ENCODE measurements around the gene CYP2A6. TPM values are rescaled to one million over a fixed set of nuclear protein-coding genes. Genes with fewer than 3 reads are reported as not detected.
A peak's percentile ranks its signal among the peaks of the same experiment; 100 is the strongest.
"Not testable (repeated sequence)": the region's sequence is repeated elsewhere in the genome, so short reads cannot be mapped to it uniquely, and the experiment has no call there.

CYP2A6 gene
- total RNA-seq, 2 experiments from 2014 or later = not detected

- H3K4me3 Mint-ChIP-seq; DNase-seq; H3K9me3 Mint-ChIP-seq; H3K27ac Mint-ChIP-seq; H3K36me3 Mint-ChIP-seq (ENCODE audit: low read depth); H3K4me1 Mint-ChIP-seq (ENCODE audit: low read depth): not testable (repeated sequence)
- peaks cover 16% of the 10 kb centered on the region for H3K27me3 Mint-ChIP-seq (ENCODE audit: low read depth)
- intact Hi-C loops (cut with micrococcal nuclease) = loop anchor here (2.0 kb wide), 3 partner anchors 29 to 35 kb away; no protein-coding TSS in a partner anchor
- CTCF ChIA-PET = interaction anchor here (0.7 kb wide), 1 partner anchor 76 kb away, joined by 3 read pairs; no protein-coding TSS in a partner anchor
Measured at GRCh38 chr19:40873873-40874272, 23.6 kb upstream of the CYP2A6 start.

GRCh38 chr19:40872209-40872608 lies 22.0 kb upstream of the CYP2A6 start:
- Mint-ChIP-seq H3K9me3 (no peaks in the 10 kb centered on the region), H3K27me3 (ENCODE audit: low read depth) (peaks cover 10% of the 10 kb centered on the region), H3K27ac (no peak overlapping the region), H3K4me1 (ENCODE audit: low read depth) (peaks cover 7% of the 10 kb centered on the region), H3K36me3 (ENCODE audit: low read depth) (no peaks in the 10 kb centered on the region), H3K4me3 (no peak overlapping the region)
- CTCF ChIA-PET = no interaction called here
- DNase-seq = no peak
- intact Hi-C loops (cut with micrococcal nuclease) = loop anchor here (2.0 kb wide), 1 partner anchor 33 kb away; no protein-coding TSS in a partner anchor

- intact Hi-C loops (cut with micrococcal nuclease) = no loop called here
- Mint-ChIP-seq H3K27me3 (ENCODE audit: low read depth) (peaks cover 3% of the 10 kb centered on the region), H3K9me3 (no peaks in the 10 kb centered on the region), H3K27ac (no peak overlapping the region), H3K36me3 (ENCODE audit: low read depth) (no peaks in the 10 kb centered on the region), H3K4me1 (ENCODE audit: low read depth) (no peaks in the 10 kb centered on the region), H3K4me3 (no peak overlapping the region)
- CTCF ChIA-PET = no interaction called here
- DNase-seq = no peak
Measured at GRCh38 chr19:40867701-40868100, 17.5 kb upstream of the CYP2A6 start.

GRCh38 chr19:40864739-40865496 lies 14.7 kb upstream of the CYP2A6 start:
- intact Hi-C loops (cut with micrococcal nuclease); H3K36me3 Mint-ChIP-seq (ENCODE audit: low read depth); H3K9me3 Mint-ChIP-seq; H3K4me1 Mint-ChIP-seq (ENCODE audit: low read depth); DNase-seq; H3K4me3 Mint-ChIP-seq; H3K27me3 Mint-ChIP-seq (ENCODE audit: low read depth); H3K27ac Mint-ChIP-seq; CTCF ChIA-PET: not testable (repeated sequence)

GRCh38 chr19:40862785-40863184 lies 12.5 kb upstream of the CYP2A6 start:
- Mint-ChIP-seq H3K27ac (no peak overlapping the region), H3K27me3 (ENCODE audit: low read depth) (no peaks in the 10 kb centered on the region), H3K36me3 (ENCODE audit: low read depth) (no peaks in the 10 kb centered on the region), H3K4me1 (ENCODE audit: low read depth) (no peaks in the 10 kb centered on the region), H3K9me3 (no peaks in the 10 kb centered on the region), H3K4me3 (no peak overlapping the region)
- no peak for DNase-seq
- intact Hi-C loops (cut with micrococcal nuclease) = no loop called here
- CTCF ChIA-PET = interaction anchor here (0.9 kb wide), 1 partner anchor 56 kb away, joined by 3 read pairs; no protein-coding TSS in a partner anchor

GRCh38 chr19:40862333-40862732 lies 12.1 kb upstream of the CYP2A6 start:
- no peaks in the 10 kb centered on the region for H3K36me3 Mint-ChIP-seq (ENCODE audit: low read depth)
- intact Hi-C loops (cut with micrococcal nuclease) = no loop called here
- CTCF ChIA-PET = interaction anchor here (0.9 kb wide), 1 partner anchor 55 kb away, joined by 3 read pairs; no protein-coding TSS in a partner anchor
- H3K27ac Mint-ChIP-seq = no peak overlapping the region
- no peak overlapping the region for H3K4me3 Mint-ChIP-seq
- H3K9me3 Mint-ChIP-seq = no peaks in the 10 kb centered on the region
- H3K4me1 Mint-ChIP-seq (ENCODE audit: low read depth) = no peaks in the 10 kb centered on the region
- no peak for DNase-seq
- no peaks in the 10 kb centered on the region for H3K27me3 Mint-ChIP-seq (ENCODE audit: low read depth)

GRCh38 chr19:40858109-40858508 lies 7.9 kb upstream of the CYP2A6 start:
- H3K27me3 Mint-ChIP-seq (ENCODE audit: low read depth) = no peaks in the 10 kb centered on the region
- CTCF ChIA-PET = no interaction called here
- no peaks in the 10 kb centered on the region for H3K36me3 Mint-ChIP-seq (ENCODE audit: low read depth)
- no peak overlapping the region for H3K4me3 Mint-ChIP-seq
- H3K9me3 Mint-ChIP-seq = no peaks in the 10 kb centered on the region
- no peak for DNase-seq
- H3K27ac Mint-ChIP-seq = no peak overlapping the region
- intact Hi-C loops (cut with micrococcal nuclease) = no loop called here
- no peaks in the 10 kb centered on the region for H3K4me1 Mint-ChIP-seq (ENCODE audit: low read depth)

- Mint-ChIP-seq H3K27me3 (ENCODE audit: low read depth) (peaks cover 21% of the 10 kb centered on the region), H3K4me1 (ENCODE audit: low read depth) (peaks cover 14% of the 10 kb centered on the region)
- H3K27ac Mint-ChIP-seq; H3K36me3 Mint-ChIP-seq (ENCODE audit: low read depth); H3K4me3 Mint-ChIP-seq; intact Hi-C loops (cut with micrococcal nuclease); DNase-seq; H3K9me3 Mint-ChIP-seq; CTCF ChIA-PET: not testable (repeated sequence)
Measured at GRCh38 chr19:40852467-40853152, 2.4 kb upstream of the CYP2A6 start.

GRCh38 chr19:40846722-40847121 lies 3.5 kb downstream of the CYP2A6 start:
- H3K4me3 Mint-ChIP-seq; DNase-seq; intact Hi-C loops (cut with micrococcal nuclease); H3K36me3 Mint-ChIP-seq (ENCODE audit: low read depth); H3K9me3 Mint-ChIP-seq; H3K27ac Mint-ChIP-seq; CTCF ChIA-PET: not testable (repeated sequence)
- Mint-ChIP-seq H3K27me3 (ENCODE audit: low read depth) (peaks cover 24% of the 10 kb centered on the region), H3K4me1 (ENCODE audit: low read depth) (peaks cover 25% of the 10 kb centered on the region)

- CTCF ChIA-PET; H3K9me3 Mint-ChIP-seq; H3K36me3 Mint-ChIP-seq (ENCODE audit: low read depth): not testable (repeated sequence)
- Mint-ChIP-seq H3K27me3 (ENCODE audit: low read depth) (peaks cover 11% of the 10 kb centered on the region), H3K4me3 (peak overlapping the region; percentile 57), H3K27ac (peak overlapping the region; percentile 57), H3K4me1 (ENCODE audit: low read depth) (peaks cover 20% of the 10 kb centered on the region)
- intact Hi-C loops (cut with micrococcal nuclease) = loop anchor here (2.0 kb wide), 1 partner anchor 31 kb away; no protein-coding TSS in a partner anchor
- DNase-seq = peak; percentile 85
Measured at GRCh38 chr19:40843653-40844052, 6.6 kb downstream of the CYP2A6 start.

GRCh38 chr19:40842997-40843652 lies 7.1 kb downstream of the CYP2A6 start:
- Mint-ChIP-seq H3K4me1 (ENCODE audit: low read depth) (peaks cover 16% of the 10 kb centered on the region), H3K27ac (peak overlapping the region; percentile 57), H3K4me3 (peak overlapping the region; percentile 57)
- DNase-seq; intact Hi-C loops (cut with micrococcal nuclease); H3K36me3 Mint-ChIP-seq (ENCODE audit: low read depth); H3K9me3 Mint-ChIP-seq; CTCF ChIA-PET; H3K27me3 Mint-ChIP-seq (ENCODE audit: low read depth): not testable (repeated sequence)

GRCh38 chr19:40842012-40842411 lies 8.2 kb downstream of the CYP2A6 start:
- intact Hi-C loops (cut with micrococcal nuclease); DNase-seq; CTCF ChIA-PET: not testable (repeated sequence)

More at GRCh38 chr19:40842012-40842411, 8.2 kb downstream of the CYP2A6 start:
- H3K27me3 Mint-ChIP-seq (ENCODE audit: low read depth); H3K4me3 Mint-ChIP-seq; H3K36me3 Mint-ChIP-seq (ENCODE audit: low read depth); H3K9me3 Mint-ChIP-seq; H3K27ac Mint-ChIP-seq: not testable (repeated sequence)
- H3K4me1 Mint-ChIP-seq (ENCODE audit: low read depth) = peaks cover 11% of the 10 kb centered on the region

Measured in activated naive CD4-positive, alpha-beta T cell treated with anti-CD3 and anti-CD28 coated beads for 36 hours (primary cell).